Body of pancreas (tissue), 4 donors: ENCODE measurements around the gene GALNT7. TPM values are rescaled to one million over a fixed set of nuclear protein-coding genes. Genes with fewer than 3 reads are reported as not detected.
"Not testable (repeated sequence)": the region's sequence is repeated elsewhere in the genome, so short reads cannot be mapped to it uniquely, and the experiment has no call there.

Experiments
- ATAC-seq: fragments of 150-250 bp; one replicate; pipeline ENCODE4 v1.9.1; 2016
- DNase-seq, 4 donors: peaks; one replicate each; pipeline ENCODE4 v3.0.0-alpha.2; 2019
- H3K27ac ChIP-seq, 4 donors: fragments of 200-600 bp; sonication (generic); 1 replicate in 3 of 4; 2 replicates in 1 of 4; pipeline versions ENCODE4 v1.5.1 to v1.6.1; 2016 to 2019; ENCODE audit warnings: mild to moderate bottlenecking in 1 of 4, mixed read lengths in 1 of 4, moderate library complexity in 1 of 4
- H3K27me3 ChIP-seq, 2 donors: fragments of 200-600 bp; sonication (generic); one replicate each; pipeline ENCODE4 v1.6.0; 2016; ENCODE audit warnings: mild to moderate bottlenecking in 1 of 2
- H3K36me3 ChIP-seq, 2 donors: fragments of 200-600 bp; sonication (generic); replicated peaks in 1 of 2; 2 replicates each; pipeline ENCODE4 v1.5.1; 2016; ENCODE audit warnings: low read depth in 2 of 2; ENCODE audit not compliant: insufficient read depth in 1 of 2
- H3K4me1 ChIP-seq: fragments of 200-600 bp; sonication (generic); one replicate; pipeline ENCODE4 v1.6.0; 2016
- H3K4me3 ChIP-seq, 2 donors: fragments of 200-600 bp; sonication (generic); 1 replicate in 1 of 2; 2 replicates in 1 of 2; pipeline ENCODE4 v1.5.1; 2016 to 2019
- H3K9me3 ChIP-seq, 3 donors: fragments of 200-600 bp; sonication (generic); 1 replicate in 2 of 3; 2 replicates in 1 of 3; pipeline ENCODE4 v1.5.1; 2016
- CTCF ChIP-seq, 7 experiments: fragments of 450-650 bp in 4 of 7; fragments of 200-600 bp in 3 of 7; sonication (generic) in 3 of 7; IDR thresholded peaks; one replicate each; pipeline ENCODE4 v1.5.1; 2016 to 2019; ENCODE audit warnings: antibody characterized with exemption in 7 of 7
- POLR2A ChIP-seq, 3 donors: fragments of 450-650 bp; IDR thresholded peaks; one replicate each; pipeline ENCODE4 v1.6.1; 2016; ENCODE audit warnings: antibody characterized with exemption in 3 of 3, mild to moderate bottlenecking in 2 of 3
- WGBS, 2 donors: methylation state at CpG; one replicate each; pipeline ENCODE4 v1.1.5; 2017; 5-methylcytosine and 5-hydroxymethylcytosine counted together
- intact Hi-C: fragments of 100-400 bp; cut with DNase I; formaldehyde crosslinking; loops from one replicate; pipeline ENCODE4 v1.15.1; 2023
- total RNA-seq, 2 donors: library from RNA; depleted of rRNA; stranded (reverse); fragments of >200 nt; gene quantifications; one replicate each; pipeline ENCODE4 v1.1.0, GENCODE V29; 2016

Gene GALNT7
- total RNA-seq, 2 donors from 2014 or later: 20.4 to 32.4 TPM

- no peaks in the 10 kb centered on the region for H3K36me3 ChIP-seq
These were observed 9.5 kb downstream of the GALNT7 start for GRCh38 chr4:173178144-173178543.

GRCh38 chr4:173181848-173182247 lies 13.2 kb downstream of the GALNT7 start:
- H3K4me1 ChIP-seq: peaks cover 38% of the 10 kb centered on the region
- TF ChIP-seq POLR2A (IDR thresholded peaks at IDR 0.05) (no peak), CTCF (IDR thresholded peaks at IDR 0.05) (no peak)
- DNase-seq (no peak), ATAC-seq (no peak)
- H3K4me3 ChIP-seq: no peak overlapping the region
- H3K36me3 ChIP-seq: no peaks in the 10 kb centered on the region
- no peaks in the 10 kb centered on the region for H3K9me3 ChIP-seq
- no peak overlapping the region for H3K27ac ChIP-seq
- intact Hi-C loops: no loop called here
- 58 to 63% methylated on average over 3 of the region's 3 CpGs for WGBS, 2 donors
- no peaks in the 10 kb centered on the region for H3K27me3 ChIP-seq

More at GRCh38 chr4:173178144-173178543, 9.5 kb downstream of the GALNT7 start:
- no peak for DNase-seq
- no peaks in the 10 kb centered on the region for H3K9me3 ChIP-seq
- intact Hi-C loops: loop anchor here (10.0 kb wide), 1 partner anchor 153 kb away; no protein-coding TSS in a partner anchor
- WGBS, 2 donors: 94 to 95% methylated on average over 1 of the region's 1 CpG
- no peak overlapping the region for H3K4me3 ChIP-seq
- ATAC-seq: no peak
- TF ChIP-seq POLR2A (IDR thresholded peaks at IDR 0.05): no peak
- TF ChIP-seq CTCF (IDR thresholded peaks at IDR 0.05): no peak
- H3K27ac ChIP-seq: no peak overlapping the region
- peaks cover 30% of the 10 kb centered on the region for H3K4me1 ChIP-seq
- no peaks in the 10 kb centered on the region for H3K27me3 ChIP-seq

DNA sequence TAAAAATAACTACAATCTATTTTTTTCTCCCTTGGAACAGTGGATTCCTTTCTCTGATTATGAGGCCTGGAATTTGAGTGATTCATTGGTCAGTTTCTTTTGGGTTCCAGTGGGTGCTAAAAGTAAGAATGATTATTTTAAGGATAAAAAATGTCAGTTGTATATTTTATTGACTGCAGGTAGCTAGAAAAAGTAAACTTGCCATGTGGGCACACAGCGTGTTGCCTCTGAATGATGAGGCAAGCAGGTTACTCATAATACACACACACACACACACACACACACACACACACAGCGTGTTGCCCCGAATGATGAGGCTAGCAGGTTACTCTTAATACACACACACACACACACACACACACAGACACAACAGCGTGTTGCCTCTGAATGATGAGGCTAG lies 13.8 kb downstream of the GALNT7 start:
- Histone ChIP-seq H3K9me3 (no peaks in the 10 kb centered on the region), H3K36me3 (no peaks in the 10 kb centered on the region), H3K4me3 (no peak overlapping the region), H3K27me3 (no peaks in the 10 kb centered on the region), H3K27ac (no peak overlapping the region), H3K4me1 (peaks cover 39% of the 10 kb centered on the region)
- DNase-seq (peak in 1 of 4 donors; percentile 15), ATAC-seq (peak; percentile 21)
- no peak for TF ChIP-seq POLR2A (IDR thresholded peaks at IDR 0.05)
- no peak for TF ChIP-seq CTCF (IDR thresholded peaks at IDR 0.05)
- WGBS, 2 donors: 58 to 63% methylated on average over 4 of the region's 4 CpGs
- intact Hi-C loops: no loop called here

DNA sequence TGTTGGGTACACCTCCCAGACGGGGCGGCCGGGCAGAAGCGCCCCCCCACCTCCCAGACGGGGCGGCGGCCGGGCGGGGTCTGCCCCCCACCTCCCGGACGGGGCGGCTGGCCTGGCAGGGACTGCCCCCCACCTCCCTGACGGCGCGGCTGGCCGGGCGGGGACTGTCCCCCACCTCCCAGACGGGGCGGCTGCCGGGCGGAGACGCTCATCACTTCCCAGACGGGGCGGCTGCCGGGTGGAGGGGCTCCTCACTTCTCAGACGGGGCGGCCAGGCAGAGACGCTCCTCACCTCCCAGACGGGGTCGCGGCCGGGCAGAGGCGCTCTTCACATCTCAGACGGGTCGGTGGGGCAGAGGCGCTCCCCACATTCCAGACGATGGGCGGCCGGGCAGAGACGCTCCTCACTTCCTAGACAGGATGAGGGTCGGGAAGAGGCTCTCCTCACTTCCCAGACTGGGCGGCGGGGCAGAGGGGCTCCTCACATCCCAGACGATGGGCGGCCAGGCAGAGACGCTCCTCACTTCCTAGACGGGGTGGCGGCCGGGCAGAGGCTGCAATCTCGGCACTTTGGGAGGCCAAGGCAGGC lies 15.1 kb downstream of the GALNT7 start:
- intact Hi-C loops, H3K27me3 ChIP-seq, H3K4me3 ChIP-seq, ATAC-seq, H3K9me3 ChIP-seq, H3K27ac ChIP-seq, H3K36me3 ChIP-seq, DNase-seq: not testable (repeated sequence)
- WGBS, 2 donors: 96 to 97% methylated on average over 35 to 38 of the region's 50 CpGs
- peaks cover 48% of the 10 kb centered on the region for H3K4me1 ChIP-seq

- 45% methylated on average over 5 of the region's 5 CpGs for WGBS, 2 donors
- intact Hi-C loops: no loop called here
- no peaks in the 10 kb centered on the region for H3K9me3 ChIP-seq
- DNase-seq: no peak
- H3K4me3 ChIP-seq: no peak overlapping the region
- TF ChIP-seq CTCF (IDR thresholded peaks at IDR 0.05): no peak
- no peak for TF ChIP-seq POLR2A (IDR thresholded peaks at IDR 0.05)
- H3K27me3 ChIP-seq: no peaks in the 10 kb centered on the region
- H3K36me3 ChIP-seq: no peaks in the 10 kb centered on the region
- peak overlapping the region in 1 of 4 donors; percentile 26 for H3K27ac ChIP-seq
- H3K4me1 ChIP-seq: peaks cover 43% of the 10 kb centered on the region
- ATAC-seq: peak; percentile 52
These were observed 17.4 kb downstream of the GALNT7 start for GRCh38 chr4:173185847-173186510.
